ENCODE measurements around the gene RC3H2.
"Not testable (repeated sequence)": the region's sequence is repeated elsewhere in the genome, so short reads cannot be mapped to it uniquely, and the experiment has no call there.

RC3H2 gene

GRCh38 chr9:122912964-122913673 is 8.0 kb upstream of the RC3H2 start, which contains the start of gene ZBTB6 (continued):
- 0 out of 2 replicates have a peak, but pooled peaks have one; percentile 8 for TF ChIP-seq KLF1 (tag by site-specific recombination; IDR thresholded peaks at IDR 0.05)
- TF ChIP-seq ZNF366 (tag by site-specific recombination; conservative IDR thresholded peaks at IDR 0.05), result peak; percentile 84
- TF ChIP-seq ZNF16 (tag by site-specific recombination; IDR thresholded peaks at IDR 0.05; ENCODE audit: low read depth), result no peak
- peak; percentile 73 for TF ChIP-seq ZNF692 (tag by site-specific recombination; IDR thresholded peaks at IDR 0.05)
- 0 out of 2 replicates have a peak, but pooled peaks have one; percentile 37 for TF ChIP-seq KLF16 (tag by site-specific recombination; IDR thresholded peaks at IDR 0.05)
- peak; percentile 21; the same call in 1 of the 2 replicates for TF ChIP-seq ZNF24 (tag by site-specific recombination; IDR thresholded peaks at IDR 0.05)
- TF ChIP-seq ZNF19 (tag by site-specific recombination; IDR thresholded peaks at IDR 0.05; ENCODE audit: low read depth), result no peak
- no peak for TF ChIP-seq ZNF473 (tag by site-specific recombination; IDR thresholded peaks at IDR 0.05)
- TF ChIP-seq ZNF629 (tag by site-specific recombination; IDR thresholded peaks at IDR 0.05), result peak; percentile 56

- ChIA-PET POLR2A (interaction anchor here (0.7 to 2.9 kb wide), 8 partner anchors 8 to 84 kb away, joined by 3 to 43 read pairs (median 5); partner anchors contain the start of genes PDCL, RABGAP1, RC3H2 and ZBTB26), CTCF (interaction anchor here (0.6 to 1.0 kb wide), 5 partner anchors 10 to 484 kb away, joined by 3 to 5 read pairs (median 4); partner anchors contain the start of genes PDCL and ZBTB26)
Measured at GRCh38 chr9:122912671-122912963, 7.5 kb upstream of the RC3H2 start.

GRCh38 chr9:122906122-122906521 is 963 bp upstream of the RC3H2 start:
- POLR2A ChIA-PET, result interaction anchor here (0.7 to 3.7 kb wide), 3 partner anchors 25 to 78 kb away, joined by 3 to 34 read pairs (median 9); partner anchors contain the start of genes PDCL and ZBTB26
- peaks cover 0 to 15% of the 10 kb centered on the region in 2 experiments; a peak in 2 of 3 replicates for H3K36me3 ChIP-seq (ENCODE audit: control insufficient read depth in 2 of 2, insufficient read depth in 1 of 2, low read length in 2 of 2)
- H3K9me3 ChIP-seq (ENCODE audit: control insufficient read depth, insufficient read depth, low read depth, low read length); CTCF ChIA-PET; H3K4me1 ChIP-seq (ENCODE audit: control insufficient read depth, insufficient read depth, low read length); H3K4me3 ChIP-seq (ENCODE audit: low read depth, low read length); H3K27ac ChIP-seq (ENCODE audit: extremely low read depth, low read depth, low read length): not testable (repeated sequence)

More at GRCh38 chr9:122912671-122912963, 7.5 kb upstream of the RC3H2 start:
- peak overlapping the region; percentile 65 for H3K27ac ChIP-seq (ENCODE audit: extremely low read depth, low read depth, low read length)
- H3K4me3 ChIP-seq (ENCODE audit: low read depth, low read length), result peak overlapping the region; percentile 97
- H3K9me3 ChIP-seq (ENCODE audit: control insufficient read depth, insufficient read depth, low read depth, low read length), result no peaks in the 10 kb centered on the region
- no peaks in the 10 kb centered on the region for H3K4me1 ChIP-seq (ENCODE audit: control insufficient read depth, insufficient read depth, low read length)
- H3K36me3 ChIP-seq (ENCODE audit: control insufficient read depth in 2 of 2, insufficient read depth in 1 of 2, low read length in 2 of 2), result peaks cover 0 to 25% of the 10 kb centered on the region in 2 experiments; a peak in 2 of 3 replicates
- TF ChIP-seq ZNF768 (tag by site-specific recombination; IDR thresholded peaks at IDR 0.05), result no peak
- no peak for TF ChIP-seq TCF7L2 (IDR thresholded peaks at IDR 0.05; ENCODE audit: borderline replicate concordance, low read depth, low read length)
- TF ChIP-seq IKZF3 (tag by site-specific recombination; IDR thresholded peaks at IDR 0.05), result no peak
- no peak for TF ChIP-seq KLF17 (tag by site-specific recombination; IDR thresholded peaks at IDR 0.05)
- TF ChIP-seq ZNF664 (tag by site-specific recombination; IDR thresholded peaks at IDR 0.05), result no peak
- no peak for TF ChIP-seq KLF9 (tag by site-specific recombination; IDR thresholded peaks at IDR 0.05; ENCODE audit: low read depth)
- TF ChIP-seq SALL2 (tag by site-specific recombination; IDR thresholded peaks at IDR 0.05; ENCODE audit: borderline replicate concordance), result no peak
- TF ChIP-seq ZNF501 (tag by site-specific recombination; IDR thresholded peaks at IDR 0.05), result no peak
- TF ChIP-seq ZNF223 (tag by site-specific recombination; IDR thresholded peaks at IDR 0.05), result no peak
- TF ChIP-seq ZSCAN16 (tag by site-specific recombination; IDR thresholded peaks at IDR 0.05), result no peak
- TF ChIP-seq ZNF214 (tag by site-specific recombination; IDR thresholded peaks at IDR 0.05; ENCODE audit: borderline replicate concordance), result no peak
- no peak for TF ChIP-seq ZBTB49 (tag by site-specific recombination; IDR thresholded peaks at IDR 0.05; ENCODE audit: low read depth)
- TF ChIP-seq ZNF677 (tag by site-specific recombination; IDR thresholded peaks at IDR 0.05), result no peak
- no peak for TF ChIP-seq ZFP41 (tag by site-specific recombination; IDR thresholded peaks at IDR 0.05; ENCODE audit: borderline replicate concordance)
- no peak for TF ChIP-seq ZNF274 (IDR thresholded peaks at IDR 0.05; ENCODE audit: low read length)
- no peak for TF ChIP-seq ZNF274 (tag by site-specific recombination; IDR thresholded peaks at IDR 0.05; ENCODE audit: borderline replicate concordance)
